OCI-LY7 (cell line): ENCODE results near the gene ALPL.

Source experiments
- CTCF ChIP-seq: fragments of 200-600 bp; sonication (generic); conservative IDR thresholded peaks from 2 replicates; pipeline ENCODE4 v1.5.1; 2014; ENCODE audit warnings: mild to moderate bottlenecking, antibody characterized with exemption, low read length, moderate library complexity, mixed read lengths
- EZH2phosphoT487 ChIP-seq: fragments of 200-600 bp; sonication (generic); IDR thresholded peaks from 2 replicates; pipeline ENCODE4 v1.6.1; 2018; ENCODE audit warnings: low read depth, borderline replicate concordance, mild to moderate bottlenecking, mixed run types, antibody characterized with exemption, low read length, moderate library complexity, mixed read lengths

GRCh38 chr1:21525340-21525717, 16.1 kb downstream of the ALPL start:
- no peak for TF ChIP-seq CTCF
- no peak for TF ChIP-seq EZH2phosphoT487
